GM12878 (cell line): ENCODE data around the gene CPNE9.

ENCODE experiments used
- BRCA1 ChIP-seq: IDR thresholded peaks from 2 replicates; pipeline ENCODE4 v1.6.1; 2011; ENCODE audit warnings: low read depth, low read length, improper control_type of control experiment
- CREB1 ChIP-seq: IDR thresholded peaks from 2 replicates; pipeline ENCODE4 v1.6.1; 2012; ENCODE audit warnings: low read depth, mild to moderate bottlenecking, inconsistent platforms
- FOXK2 ChIP-seq: fragments of 450-650 bp; IDR thresholded peaks from 2 replicates; pipeline ENCODE4 v1.6.1; 2017; ENCODE audit warnings: mild to moderate bottlenecking, moderate library complexity
- HCFC1 ChIP-seq: fragments of 150-350 bp; IDR thresholded peaks from 2 replicates; pipeline ENCODE4 v1.6.1; 2014; ENCODE audit warnings: low read length
- JUNB ChIP-seq: IDR thresholded peaks from 2 replicates; pipeline ENCODE4 v1.6.1; 2016; ENCODE audit warnings: antibody characterized with exemption, mild to moderate bottlenecking
- NFYA ChIP-seq: IDR thresholded peaks from 2 replicates; pipeline ENCODE4 v1.6.1; 2011; ENCODE audit warnings: low read depth, mild to moderate bottlenecking, low read length, improper control_type of control experiment, borderline replicate concordance
- POLR2A ChIP-seq: IDR thresholded peaks from 2 replicates; pipeline ENCODE4 v1.6.1; 2011; ENCODE audit warnings: low read depth, mild to moderate bottlenecking, low read length
- SIN3A ChIP-seq: IDR thresholded peaks from 2 replicates; pipeline ENCODE4 v1.6.1; 2012; ENCODE audit warnings: low read depth, low read length, improper control_type of control experiment
- ZNF24 ChIP-seq: fragments of 450-650 bp; IDR thresholded peaks from 2 replicates; pipeline ENCODE4 v1.6.1; 2017; ENCODE audit warnings: antibody characterized with exemption, mild to moderate bottlenecking
- ZNF384 ChIP-seq: IDR thresholded peaks from 2 replicates; pipeline ENCODE4 v1.6.1; 2012; ENCODE audit warnings: low read depth, mild to moderate bottlenecking, low read length, improper control_type of control experiment, borderline replicate concordance
- TF ChIP-seq, protein P1 (sequence below), 3 experiments: IDR thresholded peaks in 2 of 3; conservative IDR thresholded peaks in 1 of 3; 2 replicates each; pipeline ENCODE4 v1.5.1; 2011; ENCODE audit warnings: low read depth in 3 of 3, low read length in 3 of 3, mild to moderate bottlenecking in 3 of 3, control low read depth in 2 of 3, moderate library complexity in 2 of 3, inconsistent platforms in 1 of 3, mixed read lengths in 1 of 3; ENCODE audit not compliant: control insufficient read depth in 2 of 3, insufficient read depth in 1 of 3; ENCODE audit errors: extremely low read depth in 1 of 3

DNA sequence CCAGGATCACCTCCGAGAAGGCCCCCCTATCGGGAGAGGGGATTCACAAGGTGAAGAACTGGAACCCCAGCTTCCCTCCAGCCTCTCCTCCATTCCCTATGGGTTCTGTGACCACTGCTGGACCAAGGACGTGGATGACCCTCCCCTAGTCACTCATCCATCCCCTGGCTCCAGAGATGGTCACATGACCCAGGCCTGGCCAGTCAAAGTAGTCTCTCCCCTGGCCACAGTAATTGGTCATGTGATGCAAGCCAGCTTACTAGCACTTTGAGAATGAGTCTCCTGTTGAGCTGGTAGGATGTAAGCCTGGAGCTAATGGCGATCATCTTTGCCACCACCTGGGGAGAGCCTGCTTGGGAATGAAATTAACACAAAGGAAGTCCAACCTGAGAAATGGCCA lies 62.2 kb downstream of the CPNE9 start:
- no peak for TF ChIP-seq FOXK2
- TF ChIP-seq CREB1: no peak
- no peak for TF ChIP-seq ZNF384
- TF ChIP-seq, protein P1, sequence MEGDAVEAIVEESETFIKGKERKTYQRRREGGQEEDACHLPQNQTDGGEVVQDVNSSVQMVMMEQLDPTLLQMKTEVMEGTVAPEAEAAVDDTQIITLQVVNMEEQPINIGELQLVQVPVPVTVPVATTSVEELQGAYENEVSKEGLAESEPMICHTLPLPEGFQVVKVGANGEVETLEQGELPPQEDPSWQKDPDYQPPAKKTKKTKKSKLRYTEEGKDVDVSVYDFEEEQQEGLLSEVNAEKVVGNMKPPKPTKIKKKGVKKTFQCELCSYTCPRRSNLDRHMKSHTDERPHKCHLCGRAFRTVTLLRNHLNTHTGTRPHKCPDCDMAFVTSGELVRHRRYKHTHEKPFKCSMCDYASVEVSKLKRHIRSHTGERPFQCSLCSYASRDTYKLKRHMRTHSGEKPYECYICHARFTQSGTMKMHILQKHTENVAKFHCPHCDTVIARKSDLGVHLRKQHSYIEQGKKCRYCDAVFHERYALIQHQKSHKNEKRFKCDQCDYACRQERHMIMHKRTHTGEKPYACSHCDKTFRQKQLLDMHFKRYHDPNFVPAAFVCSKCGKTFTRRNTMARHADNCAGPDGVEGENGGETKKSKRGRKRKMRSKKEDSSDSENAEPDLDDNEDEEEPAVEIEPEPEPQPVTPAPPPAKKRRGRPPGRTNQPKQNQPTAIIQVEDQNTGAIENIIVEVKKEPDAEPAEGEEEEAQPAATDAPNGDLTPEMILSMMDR (IDR thresholded peaks at IDR 0.05 in 2 of 3, conservative IDR thresholded peaks at IDR 0.05 in 1 of 3; ENCODE audit: control insufficient read depth in 2 of 3, extremely low read depth in 1 of 3, insufficient read depth in 1 of 3, low read depth in 3 of 3, low read length in 3 of 3): no peak
- no peak for TF ChIP-seq HCFC1
- TF ChIP-seq JUNB: no peak
- TF ChIP-seq POLR2A: no peak
- TF ChIP-seq BRCA1: no peak
- TF ChIP-seq SIN3A: no peak
- TF ChIP-seq NFYA: no peak
- no peak for TF ChIP-seq ZNF24
